HEK293 (cell line): ENCODE results near the gene NHEJ1.

Source experiments
- CTCF ChIP-seq: fragments of 450-650 bp; formaldehyde crosslinking; IDR thresholded peaks from 2 replicates; pipeline ENCODE4 v1.5.1; 2016; ENCODE audit warnings: missing biosample characterization, missing genetic modification characterization
- ZNF133 ChIP-seq: fragments of 450-650 bp; formaldehyde crosslinking; IDR thresholded peaks from 2 replicates; pipeline ENCODE4 v1.5.1; 2016; ENCODE audit warnings: missing biosample characterization, missing genetic modification characterization
- ZNF140 ChIP-seq: fragments of 450-650 bp; formaldehyde crosslinking; IDR thresholded peaks from 2 replicates; pipeline ENCODE4 v1.5.1; 2016; ENCODE audit warnings: missing biosample characterization, missing genetic modification characterization
- ZNF514 ChIP-seq: fragments of 450-650 bp; formaldehyde crosslinking; IDR thresholded peaks from 2 replicates; pipeline ENCODE4 v1.5.1; 2016; ENCODE audit warnings: missing biosample characterization, missing genetic modification characterization
- ZNF654 ChIP-seq: fragments of 450-650 bp; formaldehyde crosslinking; IDR thresholded peaks from 2 replicates; pipeline ENCODE4 v1.5.1; 2016; ENCODE audit warnings: low read depth, missing biosample characterization, missing genetic modification characterization

- TF ChIP-seq ZNF140 (no peak), CTCF (tag by site-specific recombination) (no peak), ZNF133 (no peak), ZNF654 (no peak), ZNF514 (no peak)
Observed at GRCh38 chr2:219127037-219127635, 33.5 kb downstream of the NHEJ1 start.
